HG03066 (cell line): Measurements from ENCODE around the gene SLC4A8.

Experiments used
- ATAC-seq: cut with Tn5 transposase; IDR thresholded peaks from one replicate; pipeline ENCODE4 v1.9.1; 2021; ENCODE audit warnings: low read depth; ENCODE audit not compliant: unreplicated experiment

The SLC4A8 gene

GRCh38 chr12:51393676-51394545 lies 30.7 kb upstream of the SLC4A8 start:
- ATAC-seq, result no peak

DNA sequence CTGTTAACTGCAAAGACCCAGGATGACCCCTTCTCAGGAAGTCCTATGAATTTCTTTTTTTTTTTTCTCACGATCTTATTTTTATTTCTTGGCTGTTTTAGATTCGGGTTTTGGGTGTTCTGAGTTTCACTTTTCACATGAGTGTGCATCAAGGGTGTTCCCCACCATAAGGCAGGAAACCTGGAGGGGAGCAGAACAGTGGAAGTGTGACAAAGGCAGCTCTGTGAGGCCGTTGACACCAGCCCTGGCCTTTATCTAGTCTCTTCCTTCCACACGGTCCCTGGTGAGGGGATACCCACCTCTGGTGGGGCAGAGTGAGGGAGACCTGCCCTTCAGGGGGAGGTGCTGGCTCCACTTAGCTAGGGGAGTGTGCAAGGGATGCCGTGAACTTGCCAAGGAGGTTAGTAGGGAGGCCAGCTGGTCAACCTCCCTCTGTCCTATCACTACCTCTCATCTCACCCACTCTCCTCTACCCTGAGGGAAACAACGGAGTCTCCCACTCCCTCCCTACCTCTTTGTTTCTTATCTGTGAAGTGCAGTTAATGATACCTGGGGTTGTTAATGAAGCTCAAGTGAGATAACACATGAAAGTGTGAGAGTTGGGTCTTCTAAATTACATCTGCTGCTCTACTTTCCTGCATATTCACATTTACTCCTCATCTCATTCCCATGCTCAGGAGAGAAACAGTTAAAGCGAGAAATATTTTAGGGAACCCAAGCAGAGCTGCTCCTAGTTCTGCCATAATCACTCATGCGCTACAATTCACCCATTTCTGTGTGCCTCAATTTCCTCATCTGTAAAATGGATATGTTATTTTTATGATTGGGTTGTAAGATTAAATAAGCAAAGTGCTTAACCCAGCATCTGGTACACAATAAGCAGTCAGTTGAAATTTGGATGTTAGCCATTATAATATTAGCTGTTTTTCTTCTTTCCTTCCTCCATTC lies 29.1 kb upstream of the SLC4A8 start:
- no peak for ATAC-seq

- ATAC-seq, result no peak
Observed at GRCh38 chr12:51397670-51398069, 27.0 kb upstream of the SLC4A8 start.

DNA sequence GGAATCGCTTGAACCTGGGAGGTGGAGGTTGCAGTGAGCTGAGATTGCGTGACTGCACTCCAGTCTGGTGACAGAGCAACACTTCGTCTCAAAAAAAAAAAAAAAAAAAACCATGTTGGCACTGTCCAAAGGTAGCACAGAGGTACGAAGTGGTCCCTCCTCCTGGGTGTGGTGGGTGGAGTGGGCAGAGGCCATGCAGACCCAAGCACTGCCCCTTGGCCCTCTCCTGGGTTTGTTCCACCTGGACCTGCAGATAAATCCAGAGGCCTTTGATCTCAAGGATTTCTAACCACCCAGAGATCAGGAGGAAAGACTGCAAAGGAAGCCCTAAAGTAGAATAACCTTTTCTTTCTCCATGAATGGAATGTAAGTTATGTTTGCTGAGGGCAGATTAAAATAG lies 24.7 kb upstream of the SLC4A8 start:
- no peak for ATAC-seq

GRCh38 chr12:51401020-51401419 lies 23.6 kb upstream of the SLC4A8 start:
- no peak for ATAC-seq

- ATAC-seq, result no peak
Observed at GRCh38 chr12:51401486-51401885, 23.1 kb upstream of the SLC4A8 start.

DNA sequence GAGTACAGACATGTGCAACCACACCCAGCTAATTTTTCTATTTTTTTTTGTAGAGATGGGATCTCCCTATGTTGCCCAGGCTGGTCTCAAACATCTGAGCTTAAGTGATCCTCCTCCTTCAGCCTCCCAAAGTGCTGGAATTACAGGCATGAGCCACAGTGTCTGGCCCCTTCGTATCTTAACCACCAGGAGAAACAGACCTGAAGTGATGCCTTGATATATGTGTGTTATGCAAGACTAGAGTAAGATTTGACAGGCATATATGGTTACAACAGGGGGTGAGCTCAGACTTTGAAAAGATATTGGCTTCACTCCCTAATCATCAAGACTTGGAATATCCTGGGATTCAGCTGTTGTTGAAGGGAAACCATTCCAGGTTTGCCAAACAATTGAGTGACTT lies 22.7 kb upstream of the SLC4A8 start:
- ATAC-seq, result no peak

DNA sequence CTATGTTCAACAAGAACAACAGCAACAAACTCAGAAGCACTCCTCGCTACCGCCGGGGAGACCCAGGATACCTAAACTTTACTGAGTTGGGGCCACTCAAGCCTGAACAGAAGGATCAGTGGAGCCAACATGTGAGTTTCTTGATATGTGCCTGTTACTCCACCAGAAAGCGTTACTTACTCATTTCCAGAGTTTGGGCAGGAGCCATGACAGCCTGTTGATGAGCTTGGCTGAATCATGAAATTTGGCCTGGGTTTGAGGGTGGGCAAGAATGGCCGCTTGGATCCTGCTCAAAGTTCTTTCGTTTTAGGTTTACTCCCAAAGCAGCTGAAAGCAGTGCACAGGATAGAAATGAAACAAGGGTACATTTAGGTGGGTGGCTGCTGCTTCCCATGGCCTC lies 21.5 kb upstream of the SLC4A8 start:
- no peak for ATAC-seq

GRCh38 chr12:51403681-51404136 lies 20.9 kb upstream of the SLC4A8 start:
- no peak for ATAC-seq

DNA sequence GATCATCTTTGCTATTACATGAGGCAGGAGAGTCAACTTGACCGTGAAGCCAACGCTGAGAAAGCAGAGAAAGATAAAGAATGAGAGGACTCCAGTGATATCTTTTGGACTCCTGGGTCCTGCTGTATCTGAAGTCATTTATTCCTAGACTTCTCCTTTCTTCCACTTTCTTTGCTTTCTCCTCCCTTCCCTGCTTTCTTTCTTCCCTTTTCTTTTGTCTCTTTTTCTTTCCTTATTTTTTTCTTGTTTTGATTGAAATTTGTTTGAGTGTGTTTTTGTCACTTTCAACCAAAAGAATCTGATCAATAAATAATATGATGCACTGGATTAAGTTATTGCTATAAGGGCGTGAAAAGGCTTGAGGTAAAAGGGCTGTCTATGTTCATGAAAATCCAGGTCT lies 20.0 kb upstream of the SLC4A8 start:
- no peak for ATAC-seq

DNA sequence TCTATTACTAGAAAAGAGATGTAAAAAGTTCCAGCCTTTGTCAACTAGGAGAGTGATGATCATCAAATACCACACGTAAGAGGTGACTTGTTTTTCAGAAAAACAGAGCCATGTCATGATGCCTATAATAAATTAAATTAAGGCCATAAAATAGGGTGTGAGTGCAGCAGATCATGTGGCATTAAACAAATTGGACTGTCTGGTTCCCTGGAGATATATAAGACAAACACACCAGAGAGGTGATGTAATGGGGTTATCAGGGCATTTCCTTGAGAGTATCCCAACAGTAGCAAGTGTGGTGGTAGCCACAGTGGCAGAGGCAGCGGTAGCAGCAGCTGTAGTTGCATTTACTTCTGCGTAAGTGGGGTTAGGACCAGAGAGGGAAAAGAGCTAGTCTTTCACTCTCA lies 18.8 kb upstream of the SLC4A8 start:
- ATAC-seq, result no peak

DNA sequence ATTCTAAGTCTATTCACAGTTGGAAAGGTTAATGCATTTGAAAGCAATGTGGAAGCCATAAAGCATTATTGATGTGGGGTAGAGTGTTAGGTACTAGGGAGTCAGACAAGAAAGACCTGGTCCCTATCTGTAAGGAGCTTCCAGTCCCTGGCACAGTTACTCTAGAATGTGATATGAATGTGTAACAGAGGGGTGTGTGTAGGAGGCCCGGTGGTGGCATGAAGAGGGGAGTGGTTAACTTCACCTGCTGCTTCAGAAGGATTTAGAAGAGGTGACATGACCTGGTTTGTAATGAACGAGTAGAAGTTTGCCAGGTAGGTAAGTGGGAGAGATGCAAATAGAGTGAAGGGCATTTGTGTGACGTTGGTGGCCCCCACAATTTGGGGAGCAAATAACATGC lies 18.3 kb upstream of the SLC4A8 start:
- no peak for ATAC-seq

GRCh38 chr12:51406859-51407258 lies 17.8 kb upstream of the SLC4A8 start:
- ATAC-seq, result no peak

- no peak for ATAC-seq
Observed at GRCh38 chr12:51407604-51408003, 17.0 kb upstream of the SLC4A8 start.

GRCh38 chr12:51409846-51410245 lies 14.8 kb upstream of the SLC4A8 start:
- ATAC-seq, result no peak

DNA sequence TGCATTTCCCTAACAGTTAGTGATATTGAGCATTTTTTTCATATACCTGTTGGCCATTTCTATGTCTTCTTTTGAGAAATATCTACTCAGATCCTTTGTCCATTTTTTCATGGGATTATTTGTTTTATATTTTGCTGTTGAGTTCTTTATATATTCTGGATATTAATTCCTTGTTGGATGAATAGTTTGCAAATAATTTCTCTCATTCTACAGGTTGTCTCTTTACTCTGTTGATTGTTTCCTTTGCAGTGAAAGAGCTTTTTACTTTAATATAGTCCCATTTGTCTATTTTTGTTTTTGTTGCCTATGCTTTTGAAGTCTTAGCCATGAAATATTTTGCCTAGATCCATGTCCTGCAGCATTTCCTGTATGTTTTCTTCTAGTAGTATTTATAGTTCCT lies 11.5 kb upstream of the SLC4A8 start:
- ATAC-seq, result no peak

DNA sequence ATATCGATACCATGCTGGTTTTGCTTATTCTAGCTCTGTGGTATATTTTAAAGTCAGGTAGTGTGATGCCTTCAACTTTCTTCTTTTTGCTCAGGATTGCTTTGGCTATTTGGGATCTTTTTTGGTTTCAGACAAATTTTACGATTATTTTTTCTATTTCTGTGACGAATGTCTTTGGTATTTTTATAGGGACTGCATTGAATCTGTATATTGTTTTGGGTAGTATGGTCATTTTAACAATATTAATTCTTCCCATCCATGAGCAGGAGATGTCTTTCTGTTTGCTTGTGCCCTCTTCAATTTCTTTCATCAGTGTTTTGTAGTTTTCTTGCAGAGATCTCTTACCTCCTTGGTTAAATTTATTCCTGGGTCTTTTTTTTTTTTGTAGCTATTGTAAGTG lies 10.8 kb upstream of the SLC4A8 start:
- ATAC-seq, result no peak

GRCh38 chr12:51415931-51416330 lies 8.7 kb upstream of the SLC4A8 start:
- no peak for ATAC-seq

GRCh38 chr12:51417826-51418225 lies 6.8 kb upstream of the SLC4A8 start:
- no peak for ATAC-seq

- ATAC-seq, result no peak
Observed at GRCh38 chr12:51419425-51420193, 5.0 kb upstream of the SLC4A8 start.
